ENCODE data around the gene DYNC2H1.

- TF ChIP-seq CTCF (IDR thresholded peaks at IDR 0.05; ENCODE audit: insufficient read depth, low read length) (no peak), REST (IDR thresholded peaks at IDR 0.05; ENCODE audit: insufficient replicate concordance, low read depth) (no peak), GABPA (IDR thresholded peaks at IDR 0.05; ENCODE audit: low read depth) (no peak), SPI1 (IDR thresholded peaks at IDR 0.05; ENCODE audit: borderline replicate concordance, low read depth) (no peak), POLR2AphosphoS5 (IDR thresholded peaks at IDR 0.05; ENCODE audit: low read depth) (no peak)
Measured at GRCh38 chr11:103110391-103110790, 1.2 kb downstream of the DYNC2H1 start.

Measured in HL-60 (cell line).